Measurements from ENCODE around the gene PPM1N. TPM values are rescaled to one million over a fixed set of nuclear protein-coding genes. Genes with fewer than 3 reads are reported as not detected.

Gene PPM1N
- total and polyA plus RNA-seq, 2 of the 13 experiments (the other 11 are each of a cell fraction or from before 2014, with no cell fraction given): 0.31 to 1.8 TPM

GRCh38 chr19:45518469-45518826 lies 20.2 kb downstream of the PPM1N start (continued):
- no peak for TF ChIP-seq ZNF512B (CRISPR knock-in tag; IDR thresholded peaks at IDR 0.05; ENCODE audit: borderline replicate concordance)
- TF ChIP-seq ZMYM3 (CRISPR knock-in tag; IDR thresholded peaks at IDR 0.05): peak; percentile 68
- 0 out of 2 replicates have a peak, but pooled peaks have one; percentile 36 for TF ChIP-seq SALL1 (CRISPR knock-in tag; IDR thresholded peaks at IDR 0.05)
- no peak for TF ChIP-seq SNAI1 (CRISPR knock-in tag; IDR thresholded peaks at IDR 0.05; ENCODE audit: borderline replicate concordance)
- no peak for TF ChIP-seq SKIL (CRISPR knock-in tag; IDR thresholded peaks at IDR 0.05; ENCODE audit: borderline replicate concordance)
- no peak for TF ChIP-seq FOXM1 (CRISPR knock-in tag; IDR thresholded peaks at IDR 0.05)
- peak; percentile 99 for TF ChIP-seq ZBTB39 (CRISPR knock-in tag; IDR thresholded peaks at IDR 0.05)
- no peak for TF ChIP-seq ZNF709 (CRISPR knock-in tag; IDR thresholded peaks at IDR 0.05)
- TF ChIP-seq ZNF550 (CRISPR knock-in tag; IDR thresholded peaks at IDR 0.05; ENCODE audit: borderline replicate concordance): no peak
- TF ChIP-seq RXRA (CRISPR knock-in tag; IDR thresholded peaks at IDR 0.05): no peak
- no peak for TF ChIP-seq PATZ1 (CRISPR knock-in tag; IDR thresholded peaks at IDR 0.05)
- TF ChIP-seq CC2D1A (CRISPR knock-in tag; IDR thresholded peaks at IDR 0.05): no peak
- TF ChIP-seq THAP11 (CRISPR knock-in tag; IDR thresholded peaks at IDR 0.05): peak; percentile 22; the same call in 1 of the 2 replicates
- no peak for TF ChIP-seq ERF (CRISPR knock-in tag; IDR thresholded peaks at IDR 0.05)
- no peak for TF ChIP-seq ZNF703 (CRISPR knock-in tag; IDR thresholded peaks at IDR 0.05; ENCODE audit: borderline replicate concordance)
- no peak for TF ChIP-seq ZNF251 (CRISPR knock-in tag; IDR thresholded peaks at IDR 0.05)
- no peak for TF ChIP-seq NFE2L1 (CRISPR knock-in tag; IDR thresholded peaks at IDR 0.05; ENCODE audit: borderline replicate concordance)
- no peak for TF ChIP-seq IRX3 (CRISPR knock-in tag; IDR thresholded peaks at IDR 0.05; ENCODE audit: borderline replicate concordance, low read depth)
- no peak for TF ChIP-seq ZUFSP (CRISPR knock-in tag; IDR thresholded peaks at IDR 0.05; ENCODE audit: borderline replicate concordance)
